AG09319 (cell line): ENCODE data around the gene VWCE.

Experiments
- DNase-seq: peaks from one replicate; pipeline ENCODE4 v3.0.0-alpha.2; 2010; ENCODE audit warnings: low read depth; ENCODE audit errors: extremely low read depth
- TF ChIP-seq, protein P1 (sequence below): IDR thresholded peaks from 2 replicates; pipeline ENCODE4 v1.5.1; 2011; ENCODE audit warnings: low read depth, mild to moderate bottlenecking, inconsistent platforms, low read length, moderate library complexity

Gene VWCE, protein sequence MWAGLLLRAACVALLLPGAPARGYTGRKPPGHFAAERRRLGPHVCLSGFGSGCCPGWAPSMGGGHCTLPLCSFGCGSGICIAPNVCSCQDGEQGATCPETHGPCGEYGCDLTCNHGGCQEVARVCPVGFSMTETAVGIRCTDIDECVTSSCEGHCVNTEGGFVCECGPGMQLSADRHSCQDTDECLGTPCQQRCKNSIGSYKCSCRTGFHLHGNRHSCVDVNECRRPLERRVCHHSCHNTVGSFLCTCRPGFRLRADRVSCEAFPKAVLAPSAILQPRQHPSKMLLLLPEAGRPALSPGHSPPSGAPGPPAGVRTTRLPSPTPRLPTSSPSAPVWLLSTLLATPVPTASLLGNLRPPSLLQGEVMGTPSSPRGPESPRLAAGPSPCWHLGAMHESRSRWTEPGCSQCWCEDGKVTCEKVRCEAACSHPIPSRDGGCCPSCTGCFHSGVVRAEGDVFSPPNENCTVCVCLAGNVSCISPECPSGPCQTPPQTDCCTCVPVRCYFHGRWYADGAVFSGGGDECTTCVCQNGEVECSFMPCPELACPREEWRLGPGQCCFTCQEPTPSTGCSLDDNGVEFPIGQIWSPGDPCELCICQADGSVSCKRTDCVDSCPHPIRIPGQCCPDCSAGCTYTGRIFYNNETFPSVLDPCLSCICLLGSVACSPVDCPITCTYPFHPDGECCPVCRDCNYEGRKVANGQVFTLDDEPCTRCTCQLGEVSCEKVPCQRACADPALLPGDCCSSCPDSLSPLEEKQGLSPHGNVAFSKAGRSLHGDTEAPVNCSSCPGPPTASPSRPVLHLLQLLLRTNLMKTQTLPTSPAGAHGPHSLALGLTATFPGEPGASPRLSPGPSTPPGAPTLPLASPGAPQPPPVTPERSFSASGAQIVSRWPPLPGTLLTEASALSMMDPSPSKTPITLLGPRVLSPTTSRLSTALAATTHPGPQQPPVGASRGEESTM

DNA sequence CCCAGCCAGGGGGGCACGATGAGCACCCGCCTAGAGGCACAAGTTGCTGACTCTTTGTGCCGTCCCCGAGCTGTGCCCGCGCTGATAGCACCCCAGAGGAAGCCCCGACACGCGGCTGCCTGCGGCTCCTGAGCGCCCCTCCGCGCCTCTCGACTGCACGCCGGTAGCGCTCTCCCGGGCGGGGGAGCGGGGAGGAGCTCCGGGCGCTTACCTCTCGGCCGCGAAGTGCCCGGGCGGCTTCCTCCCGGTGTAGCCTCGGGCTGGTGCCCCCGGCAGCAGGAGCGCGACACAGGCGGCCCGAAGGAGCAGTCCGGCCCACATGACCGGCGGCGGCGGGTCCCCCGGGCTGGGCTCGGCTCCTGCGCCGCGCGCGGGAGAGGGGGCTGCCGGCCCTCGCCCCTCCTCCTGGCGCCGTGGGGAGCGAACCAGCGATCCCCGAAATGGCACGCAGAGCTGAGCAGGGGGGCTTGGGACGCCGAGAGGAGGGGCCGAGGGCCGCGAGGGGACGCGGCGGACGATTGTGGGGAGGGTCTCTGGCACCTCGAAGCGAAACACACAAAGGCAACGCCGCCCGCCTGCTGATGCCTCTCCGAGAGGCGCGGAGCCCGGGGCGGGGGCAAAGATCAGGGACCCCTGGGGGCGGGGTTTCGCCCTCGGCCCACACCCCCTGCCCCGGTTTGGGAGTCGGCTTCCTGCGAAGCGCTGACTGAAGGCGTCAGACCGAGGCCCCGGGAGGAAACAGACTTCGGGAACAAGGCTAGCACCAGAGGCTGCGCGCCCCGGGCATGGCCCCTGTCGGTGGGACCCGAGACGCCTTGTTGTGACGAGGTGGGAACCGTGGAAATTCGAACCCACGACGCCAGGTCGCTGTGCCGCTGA, at the start of gene VWCE:
Gene VWCE, minus strand, starts transcription at position 600 of the 879 bp plus-strand sequence. Its CDS starts 279 bp downstream, at position 321.
- TF ChIP-seq, protein P1, sequence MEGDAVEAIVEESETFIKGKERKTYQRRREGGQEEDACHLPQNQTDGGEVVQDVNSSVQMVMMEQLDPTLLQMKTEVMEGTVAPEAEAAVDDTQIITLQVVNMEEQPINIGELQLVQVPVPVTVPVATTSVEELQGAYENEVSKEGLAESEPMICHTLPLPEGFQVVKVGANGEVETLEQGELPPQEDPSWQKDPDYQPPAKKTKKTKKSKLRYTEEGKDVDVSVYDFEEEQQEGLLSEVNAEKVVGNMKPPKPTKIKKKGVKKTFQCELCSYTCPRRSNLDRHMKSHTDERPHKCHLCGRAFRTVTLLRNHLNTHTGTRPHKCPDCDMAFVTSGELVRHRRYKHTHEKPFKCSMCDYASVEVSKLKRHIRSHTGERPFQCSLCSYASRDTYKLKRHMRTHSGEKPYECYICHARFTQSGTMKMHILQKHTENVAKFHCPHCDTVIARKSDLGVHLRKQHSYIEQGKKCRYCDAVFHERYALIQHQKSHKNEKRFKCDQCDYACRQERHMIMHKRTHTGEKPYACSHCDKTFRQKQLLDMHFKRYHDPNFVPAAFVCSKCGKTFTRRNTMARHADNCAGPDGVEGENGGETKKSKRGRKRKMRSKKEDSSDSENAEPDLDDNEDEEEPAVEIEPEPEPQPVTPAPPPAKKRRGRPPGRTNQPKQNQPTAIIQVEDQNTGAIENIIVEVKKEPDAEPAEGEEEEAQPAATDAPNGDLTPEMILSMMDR: peak; percentile 39

GRCh38 chr11:61343792-61344745, 49.0 kb upstream of the VWCE start:
- no peak for DNase-seq
- TF ChIP-seq, protein P1: no peak

More for the DNA sequence above, at the start of gene VWCE:
- no peak for DNase-seq

GRCh38 chr11:61342207-61342803, 47.2 kb upstream of the VWCE start:
- DNase-seq: no peak
- TF ChIP-seq, protein P1: no peak

DNA sequence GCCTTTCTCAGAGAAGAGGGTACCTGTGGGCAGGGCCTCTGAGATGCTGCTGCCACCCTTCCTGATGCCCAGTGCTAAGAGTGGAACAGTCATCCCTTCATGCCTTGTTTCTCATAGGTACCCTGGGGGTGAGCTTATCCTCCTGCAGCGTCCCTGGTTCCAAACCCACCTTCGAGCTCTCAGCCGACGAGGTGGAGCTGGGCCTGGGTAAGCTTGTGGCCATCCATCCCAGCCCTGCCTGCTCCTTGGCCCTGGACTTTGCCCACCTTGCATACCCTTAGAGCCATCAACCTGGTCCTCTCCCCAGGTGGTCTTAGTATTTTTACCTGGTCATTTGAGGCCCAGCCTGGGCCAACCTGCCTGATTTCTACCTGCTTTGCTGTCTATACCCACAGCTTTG, 46.6 kb upstream of the VWCE start:
- TF ChIP-seq, protein P1: no peak
- DNase-seq: no peak

DNA sequence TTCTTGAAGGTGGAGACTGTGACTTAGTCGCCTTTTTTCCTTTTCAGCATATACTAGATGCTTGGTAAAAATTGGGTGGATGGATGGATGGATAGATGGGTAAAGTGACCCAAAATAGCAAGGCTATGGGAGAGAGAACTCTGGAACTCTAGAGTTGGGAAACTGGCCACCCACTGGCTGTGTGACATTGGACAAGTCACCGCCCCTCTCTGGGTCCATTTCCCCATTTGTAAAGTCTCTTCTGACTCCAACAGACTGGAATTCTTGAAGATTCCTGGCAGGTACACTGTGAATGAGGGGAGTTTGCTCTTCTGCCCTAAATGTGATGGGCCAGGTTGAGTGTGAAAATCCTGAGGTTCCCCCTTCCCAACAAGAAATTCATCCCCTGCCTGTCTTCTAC, 45.9 kb upstream of the VWCE start:
- DNase-seq: no peak
- TF ChIP-seq, protein P1: no peak

DNA sequence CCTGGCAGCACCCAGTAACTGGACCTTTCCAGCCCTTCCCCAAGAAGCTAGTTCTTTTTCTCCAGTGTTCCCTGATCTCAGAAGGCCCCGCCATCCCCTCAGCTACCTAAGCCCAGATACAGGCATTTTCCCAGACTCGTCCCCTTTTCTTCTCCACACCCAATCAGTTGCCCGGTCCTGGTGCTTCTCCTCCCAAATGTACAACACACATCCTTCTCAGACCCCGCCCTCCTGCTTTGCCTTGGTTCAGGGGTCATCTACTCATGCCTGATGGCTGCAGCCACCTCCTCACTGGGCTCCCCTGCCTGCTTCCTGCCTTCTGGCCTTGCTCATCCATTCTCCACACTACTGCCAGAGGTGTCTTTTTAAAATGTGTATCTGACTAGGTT, 44.4 kb upstream of the VWCE start:
- TF ChIP-seq, protein P1: no peak
- DNase-seq: no peak
